Stimulated activated CD4-positive, alpha-beta T cell treated with anti-CD3 and anti-CD28 coated beads, Interleukin-12 subunit alpha, Interleukin-12 subunit beta, amount 100 ng/mL, for 48 hours (primary cell): Measurements from ENCODE around the gene DCLRE1B.
"Not testable (repeated sequence)": the region's sequence is repeated elsewhere in the genome, so short reads cannot be mapped to it uniquely, and the experiment has no call there.

ENCODE experiments used
- DNase-seq, 3 donors: peaks; one replicate each; pipeline ENCODE4 v3.0.0-alpha.2; 2020; ENCODE audit warnings: low read depth in 2 of 3, low spot score in 1 of 3

Gene DCLRE1B

GRCh38 chr1:113946112-113946511 lies 41.0 kb downstream of the DCLRE1B start:
- no peak for DNase-seq

GRCh38 chr1:113946678-113947387 lies 41.7 kb downstream of the DCLRE1B start:
- no peak for DNase-seq

GRCh38 chr1:113947388-113948107 lies 42.4 kb downstream of the DCLRE1B start:
- DNase-seq = no peak

- DNase-seq = not testable (repeated sequence)
These were observed 43.0 kb downstream of the DCLRE1B start for GRCh38 chr1:113948151-113948550.

GRCh38 chr1:113949007-113949406 lies 43.9 kb downstream of the DCLRE1B start:
- DNase-seq = no peak

GRCh38 chr1:113950908-113951307 lies 45.8 kb downstream of the DCLRE1B start:
- no peak for DNase-seq

GRCh38 chr1:113951719-113952118 lies 46.6 kb downstream of the DCLRE1B start:
- no peak for DNase-seq

- DNase-seq = no peak
These were observed 52.9 kb downstream of the DCLRE1B start for GRCh38 chr1:113957984-113958383.

GRCh38 chr1:113958691-113959090 lies 53.6 kb downstream of the DCLRE1B start:
- no peak for DNase-seq

GRCh38 chr1:113963281-113963906 lies 58.3 kb downstream of the DCLRE1B start:
- DNase-seq = no peak
